K562 (cell line): ENCODE results near the gene CHRNG. TPM values are rescaled to one million over a fixed set of nuclear protein-coding genes. Genes with fewer than 3 reads are reported as not detected.

Experiments
- ATAC-seq: fragments of 200-7000 bp; cut with Tn5 transposase; 3 replicates; pipeline ENCODE4 v1.9.1; 2020; ENCODE audit warnings: moderate library complexity
- BruUV-seq: library from RNA; stranded (reverse); fragments of 400-500 nt; replicated peaks from 2 replicates; lab custom pipeline; 2021; lab: Mats Ljungman, UMichigan
- CTCF ChIA-PET: fragments of 300-600 bp; formaldehyde crosslinking; extraction: SDS; loops from one replicate; lab custom pipeline; 2021; ENCODE audit warnings: low intra/inter-chr PET ratio; lab: Yijun Ruan, JAX
- POLR2A ChIA-PET: fragments of 300-600, 350-650 bp; sonication (Branson Sonifier 250); formaldehyde crosslinking; extraction: SDS; loops from one replicate; lab custom pipeline; 2021; ENCODE audit warnings: antibody characterized with exemption, inconsistent platforms; lab: Yijun Ruan, JAX
- DNase-seq, 4 experiments: peaks; one replicate each; pipeline versions ENCODE4 v3.0.0 to v3.0.0-alpha.2; 2011 to 2018; ENCODE audit warnings: low spot score in 3 of 4, mixed read lengths in 3 of 4; ENCODE audit errors: extremely low read depth in 1 of 4
- FAIRE-seq: peaks from 2 replicates; lab custom pipeline; 2011; peaks lifted over from hg19 to GRCh38; lab: Jason Lieb, UNC
- H2AFZ ChIP-seq: 2 replicates; pipeline ENCODE4 v1.6.0; 2011; ENCODE audit warnings: low read depth, low read length, control low read depth, inconsistent platforms
- H3K27ac ChIP-seq: fragments of 200-600 bp; 3 replicates; pipeline ENCODE4 v1.8.0; 2011; ENCODE audit warnings: low read depth, mild to moderate bottlenecking, control low read depth, inconsistent platforms, low read length, moderate library complexity, mixed read lengths; ENCODE audit errors: extremely low read depth
- H3K27me3 ChIP-seq, 2 experiments: fragments of 300-600 bp in 1 of 2; 2 replicates in 1 of 2; 3 replicates in 1 of 2; pipeline versions ENCODE4 v1.6.0 to v1.8.0; 2011; ENCODE audit warnings: inconsistent platforms in 2 of 2, low read length in 2 of 2, mild to moderate bottlenecking in 1 of 2, mixed read lengths in 1 of 2, moderate library complexity in 1 of 2; ENCODE audit not compliant: control insufficient read depth in 2 of 2, insufficient read depth in 2 of 2
- H3K36me3 ChIP-seq: fragments of 300-600 bp; 3 replicates; pipeline ENCODE4 v1.8.0; 2011; ENCODE audit warnings: mild to moderate bottlenecking, low read length, inconsistent platforms; ENCODE audit not compliant: control insufficient read depth, insufficient read depth
- H3K4me1 ChIP-seq, 2 experiments: fragments of 200-600 bp in 1 of 2; replicated peaks in 1 of 2; 2 replicates in 1 of 2; 3 replicates in 1 of 2; pipeline versions ENCODE4 v1.5.1 to v1.8.0; 2011; ENCODE audit warnings: inconsistent platforms in 2 of 2, low read length in 2 of 2, mild to moderate bottlenecking in 1 of 2, mixed read lengths in 1 of 2, moderate library complexity in 1 of 2; ENCODE audit not compliant: control insufficient read depth in 2 of 2, insufficient read depth in 2 of 2
- H3K4me2 ChIP-seq: 2 replicates; pipeline ENCODE4 v1.6.1; 2011; ENCODE audit warnings: low read length, control low read depth, inconsistent platforms, mixed read lengths; ENCODE audit not compliant: insufficient read depth
- H3K4me3 ChIP-seq: fragments of 200-600 bp; sonication (generic), shearing (Covaris generic); 2 replicates; pipeline ENCODE4 v1.5.1; 2016; ENCODE audit warnings: control low read depth, inconsistent platforms
- H3K79me2 ChIP-seq: fragments of 200-600 bp; 3 replicates; pipeline ENCODE4 v1.8.0; 2011; ENCODE audit warnings: low read length, inconsistent platforms; ENCODE audit not compliant: control insufficient read depth, insufficient read depth
- H3K9ac ChIP-seq, 2 experiments: 2 replicates each; pipeline versions ENCODE4 v1.6.0 to v1.6.1; 2011; ENCODE audit warnings: low read depth in 2 of 2, low read length in 2 of 2, control low read depth in 1 of 2, inconsistent platforms in 1 of 2, mild to moderate bottlenecking in 1 of 2, mixed read lengths in 1 of 2; ENCODE audit not compliant: insufficient read depth in 1 of 2
- H3K9me1 ChIP-seq: one replicate; pipeline ENCODE4 v1.6.0; 2011; ENCODE audit warnings: inconsistent platforms, mild to moderate bottlenecking, low read length, moderate library complexity; ENCODE audit not compliant: control insufficient read depth, insufficient read depth
- H3K9me3 ChIP-seq: replicated peaks from 2 replicates; pipeline ENCODE4 v1.5.1; 2011; ENCODE audit warnings: low read depth, low read length, inconsistent platforms; ENCODE audit not compliant: control insufficient read depth, insufficient read depth
- H4K20me1 ChIP-seq: replicated peaks from 2 replicates; pipeline ENCODE4 v1.6.1; 2011; ENCODE audit warnings: low read length, inconsistent platforms, mixed read lengths; ENCODE audit not compliant: control insufficient read depth, insufficient read depth
- FOXA3 ChIP-seq, 2 experiments: fragments of 450-650 bp in 1 of 2; sonication (generic) in 1 of 2; formaldehyde crosslinking; IDR thresholded peaks in 1 of 2; conservative IDR thresholded peaks in 1 of 2; 2 replicates each; pipeline versions ENCODE4 v1.4.0 to v1.8.0; 2020 to 2022; ENCODE audit warnings: mild to moderate bottlenecking in 2 of 2, missing genetic modification reagents in 1 of 2
- RAD51 ChIP-seq: fragments of 450-650 bp; IDR thresholded peaks from 2 replicates; pipeline ENCODE4 v1.7.1; 2016; ENCODE audit warnings: low read depth, mild to moderate bottlenecking, borderline replicate concordance
- RFX1 ChIP-seq: fragments of 450-650 bp; IDR thresholded peaks from 2 replicates; pipeline ENCODE4 v1.6.1; 2016; ENCODE audit warnings: mild to moderate bottlenecking, moderate library complexity
- SMARCC2 ChIP-seq: fragments of 450-650 bp; IDR thresholded peaks from 2 replicates; pipeline ENCODE4 v1.6.1; 2017; ENCODE audit warnings: antibody characterized with exemption, moderate library complexity, mild to moderate bottlenecking, low read depth
- ZNF165 ChIP-seq: fragments of 250-450 bp; sonication (Bioruptor Pico); IDR thresholded peaks from 2 replicates; pipeline ENCODE4 v1.4.0; 2020; ENCODE audit warnings: borderline replicate concordance
- ZNF282 ChIP-seq: sonication (generic); formaldehyde crosslinking; IDR thresholded peaks from 2 replicates; pipeline ENCODE4 v1.8.1; 2023; ENCODE audit warnings: missing genetic modification reagents
- WGBS: fragments of 100-300 bp; shearing (Covaris generic); methylation state at CpG from one replicate; pipeline ENCODE4 v1.1.6; 2016; ENCODE audit warnings: low coverage, mixed read lengths; ENCODE audit not compliant: insufficient coverage; ENCODE audit errors: missing lambda C conversion rate; 5-methylcytosine and 5-hydroxymethylcytosine counted together
- in situ Hi-C: fragments of 300-500 bp; cut with MboI; formaldehyde crosslinking; loops from 4 replicates; pipeline ENCODE4 v1.15.0; 2018; ENCODE audit warnings: inconsistent platforms, mixed read lengths
- intact Hi-C: fragments of 100-400 bp; cut with micrococcal nuclease; formaldehyde crosslinking; loops from 2 replicates; pipeline ENCODE4 v1.14.2; 2022
- polyA plus RNA-seq, 8 experiments: library from polyadenylated mRNA; depleted of rRNA in 4 of 8; stranded (reverse) in 5 of 8; unstranded in 3 of 8; fragments of >200 nt; fragmentation: Nextera tagmentation in 2 of 8; fragmentation: Illumina TruSeq in 1 of 8; extraction: Ambion mirVana in 2 of 8; extraction: Trizol in 1 of 8; gene quantifications; 2 replicates each; pipeline versions ENCODE4 v1.2.1 to v1.2.3, GENCODE V29; 2011 to 2014; ENCODE audit warnings: inconsistent platforms in 1 of 8, missing spikeins in 1 of 8
- total RNA-seq, 7 experiments: library from RNA; depleted of rRNA in 6 of 7; stranded (reverse); fragments of >200 nt in 6 of 7; fragmentation: Illumina TruSeq in 2 of 7; extraction: Trizol in 2 of 7; gene quantifications; 2 replicates each; pipeline versions ENCODE4 v1.2.1 to v1.2.3, GENCODE V29; 2011 to 2021; ENCODE audit warnings: low replicate concordance in 1 of 7

The CHRNG gene
- total and polyA plus RNA-seq, 9 of the 15 experiments (the other 6 are each of a cell fraction or from before 2014, with no cell fraction given), result not detected

GRCh38 chr2:232505856-232506255 is 33.6 kb upstream of the CHRNG start:
- CTCF ChIA-PET, result no interaction called here
- TF ChIP-seq RAD51 (no peak), ZNF165 (no peak), FOXA3 (CRISPR knock-in tag; conservative IDR thresholded peaks at IDR 0.05 in 1 of 2, IDR thresholded peaks at IDR 0.05 in 1 of 2) (no peak), RFX1 (no peak)
- no peak overlapping the region for H2AFZ ChIP-seq
- ATAC-seq (no peak), DNase-seq (no peak), FAIRE-seq (no peak)
- H3K4me2 ChIP-seq, result no peak overlapping the region
- in situ Hi-C loops (no loop called here), intact Hi-C loops (no loop called here)
- peaks cover 0 to 13% of the 10 kb centered on the region in 2 experiments; a peak in 2 of 5 replicates for H3K4me1 ChIP-seq
- no peaks in the 10 kb centered on the region for H4K20me1 ChIP-seq
- H3K79me2 ChIP-seq, result no peaks in the 10 kb centered on the region
- no peaks in the 10 kb centered on the region for H3K36me3 ChIP-seq
- no peak overlapping the region for H3K27ac ChIP-seq
- no TSS peak for BruUV-seq
- no peak overlapping the region for H3K4me3 ChIP-seq
- H3K27me3 ChIP-seq, result peaks cover 3 to 46% of the 10 kb centered on the region in 2 experiments; a peak in 2 of 5 replicates
- H3K9me3 ChIP-seq, result no peaks in the 10 kb centered on the region
- no peak overlapping the region for H3K9ac ChIP-seq
- no peaks in the 10 kb centered on the region for H3K9me1 ChIP-seq
- POLR2A ChIA-PET, result no interaction called here
- WGBS, result 0% methylated on average over 3 of the region's 10 CpGs

- ChIA-PET CTCF (no interaction called here), POLR2A (interaction anchor here (0.7 kb wide), 1 partner anchor 14 kb away, joined by 3 read pairs; no protein-coding TSS in a partner anchor)
- Histone ChIP-seq H3K27ac (no peak overlapping the region), H3K9ac (no peak overlapping the region), H3K9me1 (no peaks in the 10 kb centered on the region), H3K9me3 (no peaks in the 10 kb centered on the region), H4K20me1 (no peaks in the 10 kb centered on the region), H3K36me3 (no peaks in the 10 kb centered on the region), H3K27me3 (peaks cover 3 to 51% of the 10 kb centered on the region in 2 experiments; a peak in 2 of 5 replicates), H3K4me2 (no peak overlapping the region), H3K4me3 (no peak overlapping the region), H2AFZ (no peak overlapping the region), H3K79me2 (no peaks in the 10 kb centered on the region), H3K4me1 (peaks cover 0 to 13% of the 10 kb centered on the region in 2 experiments; a peak in 2 of 5 replicates)
- intact Hi-C loops (no loop called here), in situ Hi-C loops (no loop called here)
- 6% methylated on average over 3 of the region's 4 CpGs for WGBS
- DNase-seq, result no peak
- no peak for TF ChIP-seq SMARCC2
- no peak for TF ChIP-seq ZNF282 (CRISPR knock-in tag)
- peak; percentile 34; the same call in 1 of the 3 replicates for ATAC-seq
- no peak for FAIRE-seq
- no TSS peak for BruUV-seq
Measured at GRCh38 chr2:232506709-232507108, 32.8 kb upstream of the CHRNG start.
